Upper lobe of right lung (tissue), 1 donor: ENCODE results near the gene ANAPC2. TPM values are rescaled to one million over a fixed set of nuclear protein-coding genes. Genes with fewer than 3 reads are reported as not detected.

ENCODE experiments used
- ATAC-seq: fragments of 200-7000 bp; cut with Tn5 transposase; one replicate; pipeline ENCODE4 v1.9.1; 2020; ENCODE audit warnings: mild to moderate bottlenecking, moderate library complexity
- DNase-seq: peaks from one replicate; pipeline ENCODE4 v3.0.0-alpha.2; 2020
- H3K27ac ChIP-seq: fragments of 200-600 bp; one replicate; pipeline ENCODE4 v1.8.0; 2022
- H3K27me3 ChIP-seq: fragments of 200-600 bp; one replicate; pipeline ENCODE4 v1.8.0; 2022; ENCODE audit warnings: mild to moderate bottlenecking
- H3K36me3 ChIP-seq: fragments of 200-600 bp; one replicate; pipeline ENCODE4 v1.8.0; 2022
- H3K4me1 ChIP-seq: fragments of 200-600 bp; one replicate; pipeline ENCODE4 v1.8.0; 2022
- H3K4me3 ChIP-seq: fragments of 200-600 bp; one replicate; pipeline ENCODE4 v1.8.0; 2022; ENCODE audit warnings: mild to moderate bottlenecking
- H3K9me3 ChIP-seq: fragments of 200-600 bp; one replicate; pipeline ENCODE4 v1.8.0; 2022
- intact Hi-C: fragments of 100-400 bp; cut with DNase I; formaldehyde crosslinking; loops from one replicate; pipeline ENCODE4 v1.11.0; 2022
- total RNA-seq: library from RNA; stranded (reverse); fragmentation: NEBNext Ultra II Directional; extraction: Animal tissue kit (Norgen Biotek cat#: 25700); gene quantifications from one replicate; pipeline ENCODE4 v1.2.1, GENCODE V29; 2021
- TF ChIP-seq, protein P1 (sequence below): fragments of 200-600 bp; IDR thresholded peaks from one replicate; pipeline ENCODE4 v1.8.0; 2022; ENCODE audit warnings: antibody characterized with exemption
- donor health status: DM: no; HTN: yes; CAD: no; lungs with severe emphysema.

ANAPC2 gene
- total RNA-seq, 1 donor from 2014 or later, result 51.4 TPM

DNA sequence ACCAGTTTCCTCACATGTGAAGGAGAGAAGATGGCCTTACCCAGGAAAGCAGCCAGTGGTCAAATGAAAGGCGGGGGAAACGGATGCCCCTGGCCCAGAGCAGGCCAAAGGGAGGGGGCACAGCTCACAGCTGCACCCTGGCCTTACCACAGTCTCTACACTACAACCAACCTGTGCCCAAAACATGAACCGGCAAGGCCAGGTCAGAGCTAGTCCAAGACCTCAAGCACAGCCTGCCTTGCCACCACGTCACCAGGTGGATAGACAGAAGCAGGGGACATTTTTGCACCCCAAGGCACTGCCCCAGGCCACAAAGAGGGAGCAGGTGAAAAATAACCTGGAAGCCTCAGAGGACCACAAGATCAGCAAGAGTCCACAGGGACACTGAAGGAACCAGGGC is 44.9 kb downstream of the ANAPC2 start:
- Histone ChIP-seq H3K36me3 (no peaks in the 10 kb centered on the region), H3K4me3 (no peak overlapping the region), H3K9me3 (no peaks in the 10 kb centered on the region), H3K4me1 (no peaks in the 10 kb centered on the region), H3K27me3 (peaks cover 53% of the 10 kb centered on the region), H3K27ac (no peak overlapping the region)
- TF ChIP-seq, protein P1, sequence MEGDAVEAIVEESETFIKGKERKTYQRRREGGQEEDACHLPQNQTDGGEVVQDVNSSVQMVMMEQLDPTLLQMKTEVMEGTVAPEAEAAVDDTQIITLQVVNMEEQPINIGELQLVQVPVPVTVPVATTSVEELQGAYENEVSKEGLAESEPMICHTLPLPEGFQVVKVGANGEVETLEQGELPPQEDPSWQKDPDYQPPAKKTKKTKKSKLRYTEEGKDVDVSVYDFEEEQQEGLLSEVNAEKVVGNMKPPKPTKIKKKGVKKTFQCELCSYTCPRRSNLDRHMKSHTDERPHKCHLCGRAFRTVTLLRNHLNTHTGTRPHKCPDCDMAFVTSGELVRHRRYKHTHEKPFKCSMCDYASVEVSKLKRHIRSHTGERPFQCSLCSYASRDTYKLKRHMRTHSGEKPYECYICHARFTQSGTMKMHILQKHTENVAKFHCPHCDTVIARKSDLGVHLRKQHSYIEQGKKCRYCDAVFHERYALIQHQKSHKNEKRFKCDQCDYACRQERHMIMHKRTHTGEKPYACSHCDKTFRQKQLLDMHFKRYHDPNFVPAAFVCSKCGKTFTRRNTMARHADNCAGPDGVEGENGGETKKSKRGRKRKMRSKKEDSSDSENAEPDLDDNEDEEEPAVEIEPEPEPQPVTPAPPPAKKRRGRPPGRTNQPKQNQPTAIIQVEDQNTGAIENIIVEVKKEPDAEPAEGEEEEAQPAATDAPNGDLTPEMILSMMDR, result no peak
- intact Hi-C loops, result no loop called here
- ATAC-seq (no peak), DNase-seq (no peak)

DNA sequence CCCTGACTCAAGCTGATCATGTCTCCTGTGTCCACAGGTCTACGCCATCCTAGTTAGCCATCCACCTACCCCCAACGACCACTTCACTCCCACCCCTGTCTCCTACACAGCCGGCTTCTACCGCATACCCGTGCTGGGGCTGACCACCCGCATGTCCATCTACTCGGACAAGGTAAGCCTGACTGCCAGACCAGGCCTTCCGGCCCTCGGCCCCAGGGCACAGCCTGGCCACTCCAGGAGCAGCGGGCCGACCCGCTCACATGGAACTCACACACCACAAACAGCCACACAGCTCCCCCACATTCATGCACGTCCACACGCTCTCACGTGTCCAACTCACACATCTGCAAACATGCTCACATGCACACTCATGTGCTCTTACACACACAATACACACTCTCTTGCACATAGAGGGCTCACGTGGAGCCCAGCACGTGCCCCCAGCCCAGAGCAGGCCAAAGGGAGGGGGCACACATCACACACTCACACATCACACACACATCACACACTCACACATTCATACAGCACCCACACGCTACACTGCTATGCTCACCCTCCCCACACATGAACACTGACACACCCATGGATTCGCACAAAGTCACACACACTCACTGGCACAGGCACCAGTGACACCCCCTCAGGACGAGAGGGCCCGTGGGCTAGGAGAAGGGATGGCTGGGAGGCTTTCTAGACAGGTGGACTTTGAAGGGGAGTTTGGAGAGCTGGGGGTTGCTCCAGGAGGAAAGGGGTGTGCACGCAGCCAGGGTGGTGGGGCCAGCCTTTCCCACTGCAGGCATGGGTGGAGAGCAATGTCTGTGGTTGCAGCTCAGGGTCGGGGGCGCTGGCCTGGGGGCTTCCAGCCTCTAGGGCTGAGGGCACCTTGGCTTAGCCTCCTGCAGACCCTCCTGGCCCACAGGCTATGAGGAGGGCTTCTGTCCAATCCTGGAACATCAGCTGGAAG is 46.1 kb downstream of the ANAPC2 start:
- TF ChIP-seq, protein P1, result no peak
- peaks cover 65% of the 10 kb centered on the region for H3K27me3 ChIP-seq
- no peak overlapping the region for H3K4me3 ChIP-seq
- intact Hi-C loops, result no loop called here
- H3K36me3 ChIP-seq, result no peaks in the 10 kb centered on the region
- no peak for ATAC-seq
- H3K4me1 ChIP-seq, result no peaks in the 10 kb centered on the region
- no peaks in the 10 kb centered on the region for H3K9me3 ChIP-seq
- H3K27ac ChIP-seq, result no peak overlapping the region
- peak; percentile 51 for DNase-seq

DNA sequence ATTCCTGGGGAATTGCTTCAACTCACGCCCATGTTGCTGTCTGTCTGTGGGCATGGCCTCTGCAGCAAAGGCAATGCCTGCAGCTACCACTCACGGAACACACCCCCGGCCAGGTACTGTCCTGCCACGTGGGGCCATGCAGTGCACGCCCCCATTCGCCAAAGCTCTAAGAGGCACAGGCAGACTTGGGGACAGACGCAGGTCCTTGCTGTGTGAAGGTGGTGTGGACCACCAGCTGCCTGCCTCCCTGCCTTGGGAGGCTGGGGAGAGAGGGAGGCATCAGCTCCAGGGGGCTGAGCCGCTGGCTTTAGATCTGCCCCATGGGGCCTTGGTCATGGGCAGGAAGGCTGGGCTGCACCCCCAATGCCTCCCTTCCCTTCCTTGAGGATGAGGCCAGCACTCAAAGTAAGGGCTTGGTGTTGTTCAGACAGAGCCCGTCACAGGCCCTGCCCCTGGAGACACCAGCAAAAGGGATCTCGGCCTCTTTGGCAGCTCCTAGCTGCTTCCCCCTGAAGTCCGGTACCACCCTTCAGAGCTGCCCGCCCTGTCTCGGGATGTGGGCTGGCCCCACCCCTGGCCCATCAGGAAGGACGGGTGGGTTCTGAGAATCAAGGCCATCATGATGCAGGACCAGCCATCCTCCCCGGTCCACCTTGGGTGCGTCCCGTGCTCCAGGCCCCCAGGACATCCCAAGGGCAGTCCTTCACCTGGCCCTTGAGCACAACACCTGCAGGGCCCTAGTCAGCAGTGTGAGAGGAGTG is 47.1 kb downstream of the ANAPC2 start:
- no peaks in the 10 kb centered on the region for H3K4me1 ChIP-seq
- H3K9me3 ChIP-seq, result no peaks in the 10 kb centered on the region
- TF ChIP-seq, protein P1, result no peak
- DNase-seq (peak; percentile 48), ATAC-seq (no peak)
- peaks cover 76% of the 10 kb centered on the region for H3K27me3 ChIP-seq
- H3K27ac ChIP-seq, result no peak overlapping the region
- H3K36me3 ChIP-seq, result no peaks in the 10 kb centered on the region
- intact Hi-C loops, result no loop called here
- H3K4me3 ChIP-seq, result no peak overlapping the region

DNA sequence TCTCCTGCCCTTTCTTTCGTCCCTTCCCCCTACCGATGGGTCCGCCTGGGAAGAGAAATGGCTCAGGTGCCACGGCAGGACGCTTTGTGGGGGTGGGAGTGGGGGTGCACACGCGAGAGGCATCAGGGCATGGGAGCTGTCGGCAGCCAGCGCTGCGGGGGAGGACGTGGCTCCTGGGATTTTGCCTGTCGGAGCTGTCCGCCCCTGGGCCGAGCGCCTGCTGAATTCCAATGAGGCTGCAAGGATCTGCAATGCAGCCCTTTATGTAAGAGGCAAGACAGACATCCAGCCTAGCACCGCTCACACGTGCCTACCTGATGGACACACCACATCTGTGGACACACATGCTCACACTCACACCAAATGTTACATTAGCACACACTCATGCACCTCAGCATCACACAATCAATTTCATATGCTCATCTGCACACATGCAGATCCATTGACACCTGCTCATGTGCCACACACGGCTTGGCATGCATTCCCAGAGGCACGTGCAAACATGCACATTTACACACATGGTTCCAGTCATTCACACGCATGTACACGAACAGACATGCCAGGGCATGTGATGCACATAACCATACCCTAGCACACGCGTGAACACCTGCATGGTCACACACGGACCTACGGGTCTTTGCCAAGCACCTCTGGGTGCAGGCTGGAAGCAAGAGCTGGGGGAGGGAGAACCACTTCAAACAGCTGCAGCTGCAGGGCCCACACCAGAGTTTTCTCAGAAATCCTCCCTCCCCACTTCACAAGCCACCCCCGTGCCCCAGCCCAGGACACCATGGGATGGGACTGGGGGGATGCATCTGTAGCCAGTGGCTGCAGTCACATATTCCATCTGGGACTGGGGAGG is 48.0 kb downstream of the ANAPC2 start:
- H3K9me3 ChIP-seq, result no peaks in the 10 kb centered on the region
- DNase-seq (peak; percentile 46), ATAC-seq (no peak)
- H3K36me3 ChIP-seq, result no peaks in the 10 kb centered on the region
- no peaks in the 10 kb centered on the region for H3K4me1 ChIP-seq
- intact Hi-C loops, result no loop called here
- no peak overlapping the region for H3K4me3 ChIP-seq
- peaks cover 76% of the 10 kb centered on the region for H3K27me3 ChIP-seq
- TF ChIP-seq, protein P1, result no peak
- no peak overlapping the region for H3K27ac ChIP-seq

DNA sequence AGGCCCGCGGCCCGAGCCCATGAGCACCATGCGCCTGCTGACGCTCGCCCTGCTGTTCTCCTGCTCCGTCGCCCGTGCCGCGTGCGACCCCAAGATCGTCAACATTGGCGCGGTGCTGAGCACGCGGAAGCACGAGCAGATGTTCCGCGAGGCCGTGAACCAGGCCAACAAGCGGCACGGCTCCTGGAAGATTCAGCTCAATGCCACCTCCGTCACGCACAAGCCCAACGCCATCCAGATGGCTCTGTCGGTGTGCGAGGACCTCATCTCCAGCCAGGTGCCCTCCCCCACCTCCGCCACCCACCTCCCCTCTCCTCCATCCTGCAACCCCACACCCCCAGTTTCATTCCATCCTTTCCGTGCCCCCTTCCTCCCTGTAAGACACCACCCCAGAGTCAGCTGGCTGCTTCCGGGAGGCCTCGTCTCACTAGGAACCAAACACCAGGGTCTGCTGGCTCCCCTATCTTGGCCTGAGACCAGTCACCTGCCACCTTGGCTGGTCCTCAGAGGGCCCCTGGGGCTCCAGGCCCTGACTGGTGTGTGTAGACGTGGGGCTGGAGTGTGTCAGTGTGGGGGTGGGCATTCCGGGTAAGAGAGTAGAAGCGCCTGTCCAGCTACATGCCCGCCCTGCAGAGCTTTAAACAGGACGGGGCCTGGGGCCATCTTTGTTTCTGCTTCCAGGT is 48.8 kb downstream of the ANAPC2 start:
- H3K36me3 ChIP-seq, result no peaks in the 10 kb centered on the region
- DNase-seq (peak; percentile 40), ATAC-seq (no peak)
- TF ChIP-seq, protein P1, result no peak
- no peak overlapping the region for H3K27ac ChIP-seq
- peaks cover 76% of the 10 kb centered on the region for H3K27me3 ChIP-seq
- H3K4me1 ChIP-seq, result no peaks in the 10 kb centered on the region
- no peaks in the 10 kb centered on the region for H3K9me3 ChIP-seq
- intact Hi-C loops, result no loop called here
- no peak overlapping the region for H3K4me3 ChIP-seq
